Measurements from ENCODE around the gene PRDM2.

DNA sequence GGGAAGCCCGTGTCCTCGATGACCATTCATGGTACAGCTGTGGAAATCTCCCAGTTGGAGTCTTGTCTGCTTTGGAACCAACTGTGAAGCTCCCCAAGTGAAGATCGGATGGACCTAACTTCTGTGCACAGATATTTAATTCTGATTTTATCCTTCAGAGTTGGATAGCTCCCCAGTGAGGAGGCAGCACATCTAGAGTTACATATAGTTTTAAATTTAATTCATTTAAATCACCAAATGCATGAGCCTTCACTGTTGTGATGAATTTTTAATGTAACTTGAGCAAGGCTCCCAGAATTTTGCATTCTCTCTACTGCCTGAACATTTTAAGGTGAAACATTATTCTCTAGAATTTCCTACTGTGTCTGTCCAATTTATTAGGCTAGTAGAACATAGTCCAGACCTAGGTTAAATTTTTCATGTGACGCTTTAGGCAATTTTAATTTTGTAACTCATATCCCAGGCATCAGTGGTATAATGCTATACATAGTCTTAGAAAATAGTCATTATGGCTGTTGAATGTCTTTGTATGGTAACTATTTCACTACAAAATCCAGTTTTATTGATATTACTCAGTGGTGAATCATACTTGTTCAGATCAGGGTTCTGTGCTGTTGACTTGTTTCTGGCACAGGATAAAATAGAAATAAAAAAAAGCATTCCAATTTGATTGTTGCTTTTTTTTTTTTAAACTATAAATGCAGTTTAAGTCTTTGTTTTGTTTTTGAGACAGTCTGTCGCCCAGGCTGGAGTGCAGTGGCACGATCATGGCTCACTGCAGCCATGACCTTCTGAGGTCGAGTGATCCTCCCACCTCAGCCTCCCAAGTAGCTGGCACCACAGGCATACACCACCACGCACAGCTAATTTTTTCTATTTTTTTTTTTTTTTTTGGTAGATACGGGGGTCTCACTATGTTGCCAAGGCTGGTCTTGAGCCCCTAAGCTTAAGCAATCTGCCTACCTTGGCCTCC is 66.9 kb downstream of the PRDM2 start:
- no peak for TF ChIP-seq EP300 (IDR thresholded peaks at IDR 0.05)
- no peak for TF ChIP-seq POLR2A (IDR thresholded peaks at IDR 0.05)
- TF ChIP-seq, protein P1, sequence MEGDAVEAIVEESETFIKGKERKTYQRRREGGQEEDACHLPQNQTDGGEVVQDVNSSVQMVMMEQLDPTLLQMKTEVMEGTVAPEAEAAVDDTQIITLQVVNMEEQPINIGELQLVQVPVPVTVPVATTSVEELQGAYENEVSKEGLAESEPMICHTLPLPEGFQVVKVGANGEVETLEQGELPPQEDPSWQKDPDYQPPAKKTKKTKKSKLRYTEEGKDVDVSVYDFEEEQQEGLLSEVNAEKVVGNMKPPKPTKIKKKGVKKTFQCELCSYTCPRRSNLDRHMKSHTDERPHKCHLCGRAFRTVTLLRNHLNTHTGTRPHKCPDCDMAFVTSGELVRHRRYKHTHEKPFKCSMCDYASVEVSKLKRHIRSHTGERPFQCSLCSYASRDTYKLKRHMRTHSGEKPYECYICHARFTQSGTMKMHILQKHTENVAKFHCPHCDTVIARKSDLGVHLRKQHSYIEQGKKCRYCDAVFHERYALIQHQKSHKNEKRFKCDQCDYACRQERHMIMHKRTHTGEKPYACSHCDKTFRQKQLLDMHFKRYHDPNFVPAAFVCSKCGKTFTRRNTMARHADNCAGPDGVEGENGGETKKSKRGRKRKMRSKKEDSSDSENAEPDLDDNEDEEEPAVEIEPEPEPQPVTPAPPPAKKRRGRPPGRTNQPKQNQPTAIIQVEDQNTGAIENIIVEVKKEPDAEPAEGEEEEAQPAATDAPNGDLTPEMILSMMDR (IDR thresholded peaks at IDR 0.05): no peak
- TF ChIP-seq POLR2AphosphoS5 (IDR thresholded peaks at IDR 0.05): no peak

Data from sigmoid colon (tissue), 4 donors.